BE2C (cell line): ENCODE measurements around the gene NAT9.

Experiments
- DNase-seq: peaks from one replicate; pipeline ENCODE4 v3.0.0-alpha.2; 2020
- H3K27me3 ChIP-seq: fragments of 250-450 bp; sonication (Bioruptor Pico); 2 replicates; pipeline ENCODE4 v1.5.1; 2020; ENCODE audit warnings: mild to moderate bottlenecking
- H3K36me3 ChIP-seq: fragments of 250-450 bp; sonication (Bioruptor Pico); 2 replicates; pipeline ENCODE4 v1.5.1; 2020; ENCODE audit warnings: mild to moderate bottlenecking
- H3K4me1 ChIP-seq: fragments of 250-450 bp; sonication (Bioruptor Pico); 2 replicates; pipeline ENCODE4 v1.5.1; 2020
- H3K4me3 ChIP-seq: 2 replicates; pipeline ENCODE4 v1.5.1; 2011; ENCODE audit warnings: low read depth, low read length
- H3K9me3 ChIP-seq: fragments of 250-450 bp; sonication (Bioruptor Pico); 2 replicates; pipeline ENCODE4 v1.5.1; 2020
- TF ChIP-seq, protein P1 (sequence below): IDR thresholded peaks from 2 replicates; pipeline ENCODE4 v1.5.1; 2012; ENCODE audit warnings: mild to moderate bottlenecking, low read depth, low read length

Gene NAT9

DNA sequence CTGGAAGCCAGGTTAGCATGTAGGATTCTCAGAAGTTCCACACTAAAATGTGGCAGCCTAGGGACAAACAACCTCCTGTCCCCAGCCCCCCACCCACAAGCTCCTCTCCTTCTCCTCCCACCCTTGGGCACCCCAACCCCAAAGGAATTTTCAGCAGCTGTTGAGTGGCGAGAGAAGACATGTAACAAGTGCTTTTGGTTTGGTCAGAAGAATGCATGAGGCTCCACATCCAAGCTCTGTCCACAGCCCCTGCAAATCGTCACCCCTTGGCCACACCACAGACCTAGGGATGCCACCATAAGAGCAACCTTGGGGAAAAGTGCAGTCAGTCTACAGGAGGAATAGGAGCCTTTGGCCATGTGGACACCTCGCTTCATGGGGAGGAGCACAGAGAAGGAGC is 51.0 kb downstream of the NAT9 start:
- H3K27me3 ChIP-seq = peaks cover 9% of the 10 kb centered on the region
- H3K36me3 ChIP-seq = no peaks in the 10 kb centered on the region
- no peaks in the 10 kb centered on the region for H3K4me1 ChIP-seq
- no peak overlapping the region for H3K4me3 ChIP-seq
- no peak for DNase-seq
- no peaks in the 10 kb centered on the region for H3K9me3 ChIP-seq
- TF ChIP-seq, protein P1, sequence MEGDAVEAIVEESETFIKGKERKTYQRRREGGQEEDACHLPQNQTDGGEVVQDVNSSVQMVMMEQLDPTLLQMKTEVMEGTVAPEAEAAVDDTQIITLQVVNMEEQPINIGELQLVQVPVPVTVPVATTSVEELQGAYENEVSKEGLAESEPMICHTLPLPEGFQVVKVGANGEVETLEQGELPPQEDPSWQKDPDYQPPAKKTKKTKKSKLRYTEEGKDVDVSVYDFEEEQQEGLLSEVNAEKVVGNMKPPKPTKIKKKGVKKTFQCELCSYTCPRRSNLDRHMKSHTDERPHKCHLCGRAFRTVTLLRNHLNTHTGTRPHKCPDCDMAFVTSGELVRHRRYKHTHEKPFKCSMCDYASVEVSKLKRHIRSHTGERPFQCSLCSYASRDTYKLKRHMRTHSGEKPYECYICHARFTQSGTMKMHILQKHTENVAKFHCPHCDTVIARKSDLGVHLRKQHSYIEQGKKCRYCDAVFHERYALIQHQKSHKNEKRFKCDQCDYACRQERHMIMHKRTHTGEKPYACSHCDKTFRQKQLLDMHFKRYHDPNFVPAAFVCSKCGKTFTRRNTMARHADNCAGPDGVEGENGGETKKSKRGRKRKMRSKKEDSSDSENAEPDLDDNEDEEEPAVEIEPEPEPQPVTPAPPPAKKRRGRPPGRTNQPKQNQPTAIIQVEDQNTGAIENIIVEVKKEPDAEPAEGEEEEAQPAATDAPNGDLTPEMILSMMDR = no peak

DNA sequence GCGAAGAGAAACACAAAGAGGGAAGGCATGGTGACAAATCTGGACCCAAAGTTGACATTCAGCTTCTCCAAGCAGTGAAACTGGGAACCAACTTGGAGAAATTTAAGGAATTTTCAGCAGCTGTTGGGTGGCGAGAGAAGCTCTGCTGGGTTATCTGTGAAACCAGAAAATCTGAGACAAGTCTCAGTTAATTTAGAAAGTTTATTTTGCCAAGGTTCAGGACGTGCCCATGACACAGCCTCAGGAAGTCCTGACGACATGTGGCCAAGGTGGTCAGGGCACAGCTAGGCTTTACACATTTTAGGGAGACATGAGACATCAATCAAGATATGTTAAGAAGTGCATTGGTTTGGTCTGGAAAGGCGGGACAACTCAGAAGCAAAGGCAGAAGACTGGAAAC is 52.3 kb downstream of the NAT9 start:
- H3K27me3 ChIP-seq = peaks cover 11% of the 10 kb centered on the region
- TF ChIP-seq, protein P1 = no peak
- DNase-seq = no peak
- no peaks in the 10 kb centered on the region for H3K9me3 ChIP-seq
- H3K4me1 ChIP-seq = no peaks in the 10 kb centered on the region
- H3K4me3 ChIP-seq = no peak overlapping the region
- H3K36me3 ChIP-seq = no peaks in the 10 kb centered on the region

DNA sequence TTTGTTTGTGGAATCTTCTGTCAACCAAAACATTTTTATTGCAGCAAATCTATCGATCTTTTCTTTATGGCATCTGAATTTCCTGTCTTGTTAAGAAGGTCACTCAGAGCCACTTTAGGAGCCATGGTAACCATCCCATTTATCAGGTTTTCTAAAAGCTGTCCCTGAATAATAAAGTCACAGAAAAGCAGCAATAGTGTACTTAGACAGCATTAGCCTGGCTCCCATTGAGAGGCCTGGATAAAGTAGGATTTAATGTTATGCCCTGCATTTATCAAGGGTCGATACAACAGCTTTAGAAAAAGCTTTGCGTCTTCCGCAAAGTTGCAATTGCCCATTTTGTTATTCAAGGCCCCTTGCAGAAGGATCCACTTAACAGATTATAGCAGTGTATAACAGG is 53.4 kb downstream of the NAT9 start:
- TF ChIP-seq, protein P1 = no peak
- DNase-seq = no peak
- peaks cover 20% of the 10 kb centered on the region for H3K27me3 ChIP-seq

More for the DNA sequence above, 53.4 kb downstream of the NAT9 start:
- H3K36me3 ChIP-seq = no peaks in the 10 kb centered on the region
- no peaks in the 10 kb centered on the region for H3K9me3 ChIP-seq
- H3K4me3 ChIP-seq = no peak overlapping the region
- no peaks in the 10 kb centered on the region for H3K4me1 ChIP-seq
